Keratinocyte (primary cell): ENCODE data around the gene FGF11. TPM values are rescaled to one million over a fixed set of nuclear protein-coding genes. Genes with fewer than 3 reads are reported as not detected.

Experiments
- DNase-seq: peaks from one replicate; pipeline ENCODE4 v3.0.0-alpha.2; 2011; ENCODE audit warnings: low read depth, missing footprints, low spot score
- FAIRE-seq: peaks from 2 replicates; lab custom pipeline; 2011; peaks lifted over from hg19 to GRCh38; lab: Jason Lieb, UNC
- H2AFZ ChIP-seq: 2 replicates; pipeline ENCODE4 v1.6.0; 2012; ENCODE audit warnings: low read length, control low read depth, inconsistent platforms; ENCODE audit not compliant: control insufficient read depth
- H3K27ac ChIP-seq: 2 replicates; pipeline ENCODE4 v1.5.1; 2011; ENCODE audit warnings: low read length; ENCODE audit not compliant: control insufficient read depth, insufficient read depth
- H3K27me3 ChIP-seq: 3 replicates; pipeline ENCODE4 v1.6.0; 2011; ENCODE audit warnings: low read length; ENCODE audit not compliant: control insufficient read depth, insufficient read depth; ENCODE audit errors: extremely low read depth
- H3K36me3 ChIP-seq, 2 experiments: 2 replicates in 1 of 2; 3 replicates in 1 of 2; pipeline ENCODE4 v1.5.1; 2011; ENCODE audit warnings: low read length in 2 of 2, mild to moderate bottlenecking in 1 of 2; ENCODE audit not compliant: control insufficient read depth in 2 of 2, insufficient read depth in 2 of 2; ENCODE audit errors: extremely low read depth in 1 of 2
- H3K4me1 ChIP-seq: 3 replicates; pipeline ENCODE4 v1.5.1; 2011; ENCODE audit warnings: low read length; ENCODE audit not compliant: control insufficient read depth, insufficient read depth; ENCODE audit errors: extremely low read depth
- H3K4me2 ChIP-seq: 3 replicates; pipeline ENCODE4 v1.6.0; 2011; ENCODE audit warnings: low read depth, low read length; ENCODE audit not compliant: control insufficient read depth, insufficient read depth; ENCODE audit errors: extremely low read depth
- H3K4me3 ChIP-seq, 3 experiments: fragments of 200-600 bp in 1 of 3; sonication (generic) in 1 of 3; 2 replicates in 2 of 3; 3 replicates in 1 of 3; pipeline ENCODE4 v1.5.1; 2011 to 2016; ENCODE audit warnings: low read length in 3 of 3, mild to moderate bottlenecking in 3 of 3, control low read depth in 2 of 3, inconsistent platforms in 1 of 3, low read depth in 1 of 3, mixed read lengths in 1 of 3, mixed run types in 1 of 3, moderate library complexity in 1 of 3; ENCODE audit not compliant: control insufficient read depth in 2 of 3, insufficient read depth in 2 of 3; ENCODE audit errors: extremely low read depth in 1 of 3
- H3K79me2 ChIP-seq: 2 replicates; pipeline ENCODE4 v1.6.0; 2012; ENCODE audit warnings: low read length; ENCODE audit not compliant: control insufficient read depth, insufficient read depth
- H3K9ac ChIP-seq: 3 replicates; pipeline ENCODE4 v1.6.0; 2011; ENCODE audit warnings: low read length; ENCODE audit not compliant: control insufficient read depth, insufficient read depth; ENCODE audit errors: extremely low read depth
- H3K9me1 ChIP-seq: 3 replicates; pipeline ENCODE4 v1.6.0; 2011; ENCODE audit warnings: low read length; ENCODE audit not compliant: control insufficient read depth, insufficient read depth; ENCODE audit errors: extremely low read depth
- H3K9me3 ChIP-seq: 2 replicates; pipeline ENCODE4 v1.5.1; 2012; ENCODE audit warnings: low read depth, low read length; ENCODE audit not compliant: control insufficient read depth
- H4K20me1 ChIP-seq: 3 replicates; pipeline ENCODE4 v1.6.0; 2011; ENCODE audit warnings: low read length; ENCODE audit not compliant: control insufficient read depth, insufficient read depth; ENCODE audit errors: extremely low read depth
- CTCF ChIP-seq, 3 experiments: IDR thresholded peaks in 1 of 3; conservative IDR thresholded peaks in 1 of 3; optimal IDR thresholded peaks in 1 of 3; 2 replicates in 2 of 3; 3 replicates in 1 of 3; pipeline versions ENCODE3 to v1.5.1; 2011; ENCODE audit warnings: low read length in 3 of 3, mild to moderate bottlenecking in 3 of 3, moderate library complexity in 2 of 3, control low read depth in 1 of 3, inconsistent platforms in 1 of 3; ENCODE audit not compliant: insufficient read depth in 2 of 3; ENCODE audit errors: extremely low read depth in 1 of 3
- EZH2 ChIP-seq: IDR thresholded peaks from one replicate; pipeline ENCODE4 v1.6.1; 2012; ENCODE audit warnings: inconsistent platforms, mild to moderate bottlenecking, low read length, moderate library complexity
- dilution Hi-C: fragments of 300-500 bp; cut with MboI; formaldehyde crosslinking; loops from one replicate; pipeline ENCODE4 v1.7.0; 2020; ENCODE audit warnings: low sequenced_read_pairs; ENCODE audit not compliant: extremely low pct_ligation_motif_present
- polyA plus RNA-seq, 5 experiments: library from polyadenylated mRNA; depleted of rRNA in 3 of 5; stranded (reverse) in 3 of 5; stranded (forward) in 1 of 5; unstranded in 1 of 5; fragments of >200 nt; gene quantifications; 1 replicate in 1 of 5; 2 replicates in 3 of 5; 3 replicates in 1 of 5; pipeline versions ENCODE4 v1.2.1 to v1.2.3, GENCODE V29; 2011 to 2012; ENCODE audit warnings: missing spikeins in 2 of 5, low read depth in 1 of 5, low replicate concordance in 1 of 5

FGF11 gene
- polyA plus RNA-seq, 1 donor (not counting 4 experiments of a cell fraction or from before 2014, with no cell fraction given): 30.4 TPM

GRCh38 chr17:7411427-7411750, 27.9 kb upstream of the FGF11 start:
- Histone ChIP-seq H3K4me1 (peaks cover 8% of the 10 kb centered on the region), H3K4me2 (no peak overlapping the region), H3K79me2 (no peaks in the 10 kb centered on the region), H3K9ac (no peak overlapping the region), H4K20me1 (no peaks in the 10 kb centered on the region), H3K9me3 (no peaks in the 10 kb centered on the region), H3K27ac (no peak overlapping the region), H2AFZ (no peak overlapping the region), H3K27me3 (no peaks in the 10 kb centered on the region), H3K9me1 (no peaks in the 10 kb centered on the region), H3K4me3 (no peak overlapping the region), H3K36me3 (peaks cover 0 to 5% of the 10 kb centered on the region in 2 experiments)
- DNase-seq (no peak), FAIRE-seq (no peak)
- no peak for TF ChIP-seq CTCF (optimal IDR thresholded peaks at IDR 0.05 in 1 of 3, IDR thresholded peaks at IDR 0.05 in 1 of 3, conservative IDR thresholded peaks at IDR 0.05 in 1 of 3; ENCODE audit: extremely low read depth in 1 of 3, insufficient read depth in 2 of 3, low read length in 3 of 3)
- no peak for TF ChIP-seq EZH2
- dilution Hi-C loops: no loop called here

- Histone ChIP-seq H3K4me3 (no peak overlapping the region), H3K4me1 (peaks cover 8% of the 10 kb centered on the region), H3K27me3 (no peaks in the 10 kb centered on the region), H3K9ac (no peak overlapping the region), H3K27ac (no peak overlapping the region), H3K79me2 (no peaks in the 10 kb centered on the region), H3K9me1 (no peaks in the 10 kb centered on the region), H4K20me1 (no peaks in the 10 kb centered on the region), H2AFZ (no peak overlapping the region), H3K9me3 (no peaks in the 10 kb centered on the region), H3K4me2 (peak overlapping the region; percentile 25), H3K36me3 (peaks cover 0 to 8% of the 10 kb centered on the region in 2 experiments)
- no peak for DNase-seq
- dilution Hi-C loops: no loop called here
- no peak for TF ChIP-seq CTCF (optimal IDR thresholded peaks at IDR 0.05 in 1 of 3, IDR thresholded peaks at IDR 0.05 in 1 of 3, conservative IDR thresholded peaks at IDR 0.05 in 1 of 3; ENCODE audit: extremely low read depth in 1 of 3, insufficient read depth in 2 of 3, low read length in 3 of 3)
- no peak for TF ChIP-seq EZH2
- no peak for FAIRE-seq
Measured at GRCh38 chr17:7413346-7413985, 25.8 kb upstream of the FGF11 start.
